ENCODE data around the gene PIAS2.

GRCh38 chr18:46814399-46814798, 102.9 kb downstream of the PIAS2 start:
- TF ChIP-seq REST (IDR thresholded peaks at IDR 0.05; ENCODE audit: low read depth) (no peak), FOXM1 (IDR thresholded peaks at IDR 0.05; ENCODE audit: borderline replicate concordance, low read depth) (no peak), EGR1 (IDR thresholded peaks at IDR 0.05) (no peak), MAX (IDR thresholded peaks at IDR 0.05) (no peak)

Measured in Ishikawa (cell line).